Stimulated activated CD4-positive, alpha-beta T cell treated with anti-CD3 and anti-CD28 coated beads, Interleukin-12 subunit alpha, Interleukin-12 subunit beta, amount 100 ng/mL, for 48 hours (primary cell): ENCODE measurements around the gene LCE2D.

Experiments
- DNase-seq, 3 donors: peaks; one replicate each; pipeline ENCODE4 v3.0.0-alpha.2; 2020; ENCODE audit warnings: low read depth in 2 of 3, low spot score in 1 of 3

Gene LCE2D

GRCh38 chr1:152697701-152698600, 34.8 kb downstream of the LCE2D start, which contains the start of gene LCE2A:
LCE2A (plus strand) TSS chr1:152698345; CDS start chr1:152698902, 557 bp downstream.
- no peak for DNase-seq

GRCh38 chr1:152699746-152700145, 36.6 kb downstream of the LCE2D start:
- no peak for DNase-seq

GRCh38 chr1:152707860-152708259, 44.7 kb downstream of the LCE2D start, which contains the start of gene LCE4A:
LCE4A (plus strand) TSS chr1:152708160; CDS start chr1:152709076, 916 bp downstream.
- DNase-seq: no peak
